HG02763 (cell line): ENCODE data around the gene YPEL1.
"Not testable (repeated sequence)": the region's sequence is repeated elsewhere in the genome, so short reads cannot be mapped to it uniquely, and the experiment has no call there.

Experiments used
- ATAC-seq: cut with Tn5 transposase; IDR thresholded peaks from one replicate; pipeline ENCODE4 v1.9.1; 2021; ENCODE audit warnings: mild to moderate bottlenecking, moderate library complexity; ENCODE audit not compliant: unreplicated experiment

Gene YPEL1

GRCh38 chr22:21686193-21686608 is 49.4 kb downstream of the YPEL1 start:
- no peak for ATAC-seq

GRCh38 chr22:21685164-21685513 is 50.5 kb downstream of the YPEL1 start:
- ATAC-seq, result no peak

GRCh38 chr22:21684492-21685163 is 51.0 kb downstream of the YPEL1 start:
- no peak for ATAC-seq

- ATAC-seq, result no peak
Measured at GRCh38 chr22:21683401-21683811, 52.2 kb downstream of the YPEL1 start.

GRCh38 chr22:21682385-21683175 is 53.0 kb downstream of the YPEL1 start:
- no peak for ATAC-seq

- no peak for ATAC-seq
Measured at GRCh38 chr22:21681566-21682370, 53.8 kb downstream of the YPEL1 start.

- ATAC-seq, result no peak
Measured at GRCh38 chr22:21680830-21681565, 54.6 kb downstream of the YPEL1 start.

- ATAC-seq, result no peak
Measured at GRCh38 chr22:21679383-21679782, 56.2 kb downstream of the YPEL1 start.

GRCh38 chr22:21678842-21679241 is 56.8 kb downstream of the YPEL1 start:
- not testable (repeated sequence) for ATAC-seq

- ATAC-seq, result no peak
Measured at GRCh38 chr22:21677606-21678443, 57.8 kb downstream of the YPEL1 start.

GRCh38 chr22:21674638-21675245 is 60.9 kb downstream of the YPEL1 start:
- ATAC-seq, result no peak

- ATAC-seq, result no peak
Measured at GRCh38 chr22:21673534-21674321, 61.9 kb downstream of the YPEL1 start.

- ATAC-seq, result no peak
Measured at GRCh38 chr22:21672107-21672629, 63.4 kb downstream of the YPEL1 start.

GRCh38 chr22:21669026-21669425 is 66.6 kb downstream of the YPEL1 start:
- no peak for ATAC-seq

- ATAC-seq, result no peak
Measured at GRCh38 chr22:21666786-21667185, 68.8 kb downstream of the YPEL1 start.

GRCh38 chr22:21665047-21665851 is 70.3 kb downstream of the YPEL1 start:
- no peak for ATAC-seq

GRCh38 chr22:21663738-21664137 is 71.9 kb downstream of the YPEL1 start:
- no peak for ATAC-seq

GRCh38 chr22:21661991-21662390 is 73.6 kb downstream of the YPEL1 start:
- ATAC-seq, result no peak
